H1 (cell line): Measurements from ENCODE around the gene METTL8. TPM values are rescaled to one million over a fixed set of nuclear protein-coding genes. Genes with fewer than 3 reads are reported as not detected.

Experiments used
- CTCF ChIA-PET: fragments of 300-600 bp; sonication (Branson Sonifier 250); formaldehyde crosslinking; loops from one replicate; lab custom pipeline; 2021; ENCODE audit not compliant: partially characterized antibody; lab: Charles Lee
- POLR2A ChIA-PET: fragments of 300-600 bp; sonication (Branson Sonifier 250); formaldehyde crosslinking; loops from one replicate; lab custom pipeline; 2021; ENCODE audit warnings: inconsistent platforms; ENCODE audit not compliant: partially characterized antibody; lab: Charles Lee
- DNase-seq, 2 experiments: peaks; one replicate each; pipeline versions ENCODE4 v3.0.0 to v3.0.0-alpha.2; 2010 to 2022; ENCODE audit warnings: low spot score in 2 of 2, low read depth in 1 of 2, mixed read lengths in 1 of 2
- FAIRE-seq: peaks from 2 replicates; lab custom pipeline; 2011; peaks lifted over from hg19 to GRCh38; lab: Jason Lieb, UNC
- H2AFZ ChIP-seq: 2 replicates; pipeline ENCODE4 v1.8.1; 2012; ENCODE audit warnings: low read length, inconsistent platforms
- H2AK5ac ChIP-seq: 2 replicates; pipeline ENCODE4 v1.6.1; 2013; ENCODE audit warnings: low read depth, low read length
- H2BK120ac ChIP-seq: replicated peaks from 2 replicates; pipeline ENCODE3; 2013; ENCODE audit warnings: low read depth, low read length, inconsistent platforms
- H2BK12ac ChIP-seq: 2 replicates; pipeline ENCODE4 v1.6.1; 2013; ENCODE audit warnings: low read depth, low read length
- H2BK15ac ChIP-seq: 2 replicates; pipeline ENCODE4 v1.6.1; 2013; ENCODE audit warnings: low read length
- H2BK20ac ChIP-seq: 2 replicates; pipeline ENCODE4 v1.6.1; 2013; ENCODE audit warnings: low read length
- H2BK5ac ChIP-seq: 2 replicates; pipeline ENCODE4 v1.6.1; 2013; ENCODE audit warnings: low read depth, low read length
- H3K14ac ChIP-seq: 2 replicates; pipeline ENCODE4 v1.6.1; 2013; ENCODE audit warnings: inconsistent platforms; ENCODE audit not compliant: insufficient read length
- H3K18ac ChIP-seq: 2 replicates; pipeline ENCODE4 v1.6.1; 2013; ENCODE audit warnings: low read length; ENCODE audit errors: extremely low read depth
- H3K23ac ChIP-seq: 2 replicates; pipeline ENCODE4 v1.6.1; 2013; ENCODE audit warnings: inconsistent platforms; ENCODE audit not compliant: insufficient read length
- H3K23me2 ChIP-seq: 2 replicates; pipeline ENCODE4 v1.6.1; 2013; ENCODE audit warnings: low read depth, low read length
- H3K27ac ChIP-seq: 2 replicates; pipeline ENCODE4 v1.6.1; 2011; ENCODE audit warnings: low read depth, low read length, inconsistent platforms
- H3K27me3 ChIP-seq, 4 experiments: replicated peaks in 1 of 4; 1 replicate in 1 of 4; 2 replicates in 3 of 4; pipeline versions ENCODE4 v1.6.1 to v1.8.1; 2011 to 2013; ENCODE audit warnings: low read length in 3 of 4, mild to moderate bottlenecking in 3 of 4, inconsistent platforms in 2 of 4, mixed read lengths in 2 of 4, moderate library complexity in 1 of 4; ENCODE audit not compliant: control insufficient read depth in 3 of 4, insufficient read depth in 3 of 4; ENCODE audit errors: extremely low read depth in 1 of 4
- H3K36me3 ChIP-seq, 4 experiments: 2 replicates each; pipeline versions ENCODE4 v1.6.1 to v1.8.1; 2011 to 2013; ENCODE audit warnings: mild to moderate bottlenecking in 4 of 4, low read length in 3 of 4, moderate library complexity in 2 of 4, control low read depth in 1 of 4, inconsistent platforms in 1 of 4; ENCODE audit not compliant: insufficient read depth in 4 of 4, control insufficient read depth in 2 of 4
- H3K4ac ChIP-seq: replicated peaks from 2 replicates; pipeline ENCODE3; 2013; ENCODE audit warnings: low read length, low read depth, mixed read lengths, inconsistent platforms; ENCODE audit not compliant: insufficient read length
- H3K4me1 ChIP-seq, 4 experiments: replicated peaks in 1 of 4; 1 replicate in 1 of 4; 2 replicates in 3 of 4; pipeline versions ENCODE4 v1.6.1 to v1.8.1; 2011 to 2013; ENCODE audit warnings: low read length in 3 of 4, inconsistent platforms in 2 of 4, mixed read lengths in 1 of 4; ENCODE audit not compliant: insufficient read depth in 4 of 4, control insufficient read depth in 3 of 4
- H3K4me2 ChIP-seq, 2 experiments: 2 replicates each; pipeline versions ENCODE4 v1.6.1 to v1.8.1; 2011 to 2013; ENCODE audit warnings: low read depth in 2 of 2, low read length in 2 of 2, control low read depth in 1 of 2, inconsistent platforms in 1 of 2, mild to moderate bottlenecking in 1 of 2; ENCODE audit not compliant: insufficient read depth in 1 of 2
- H3K4me3 ChIP-seq, 4 experiments: fragments of 200-600, 300-600 bp in 1 of 4; sonication (generic), shearing (Covaris generic), sonication (Bioruptor Twin) in 1 of 4; 2 replicates each; pipeline versions ENCODE4 v1.5.1 to v1.8.1; 2011 to 2016; ENCODE audit warnings: low read length in 4 of 4, low read depth in 3 of 4, control low read depth in 2 of 4, inconsistent platforms in 2 of 4, mild to moderate bottlenecking in 2 of 4, mixed read lengths in 1 of 4, moderate library complexity in 1 of 4; ENCODE audit not compliant: insufficient read depth in 2 of 4; ENCODE audit errors: extremely low read depth in 1 of 4
- H3K56ac ChIP-seq: replicated peaks from 2 replicates; pipeline ENCODE3; 2013; ENCODE audit warnings: low read depth, mild to moderate bottlenecking, mixed read lengths, low read length, inconsistent platforms; ENCODE audit not compliant: insufficient read length
- H3K79me1 ChIP-seq: 2 replicates; pipeline ENCODE4 v1.6.1; 2013; ENCODE audit warnings: low read depth, low read length, control low read depth
- H3K79me2 ChIP-seq, 2 experiments: 2 replicates each; pipeline versions ENCODE4 v1.6.1 to v1.8.1; 2012 to 2013; ENCODE audit warnings: low read length in 2 of 2, mild to moderate bottlenecking in 2 of 2, inconsistent platforms in 1 of 2; ENCODE audit not compliant: insufficient read depth in 2 of 2, control insufficient read depth in 1 of 2
- H3K9ac ChIP-seq, 4 experiments: replicated peaks in 1 of 4; 1 replicate in 1 of 4; 2 replicates in 3 of 4; pipeline versions ENCODE4 v1.6.1 to v1.8.1; 2011 to 2013; ENCODE audit warnings: low read depth in 3 of 4, low read length in 3 of 4, control low read depth in 2 of 4, mild to moderate bottlenecking in 2 of 4, moderate library complexity in 2 of 4, inconsistent platforms in 1 of 4; ENCODE audit errors: extremely low read depth in 1 of 4
- H3K9me3 ChIP-seq, 2 experiments: 2 replicates each; pipeline versions ENCODE4 v1.6.1 to v1.8.1; 2012 to 2013; ENCODE audit warnings: mild to moderate bottlenecking in 2 of 2, moderate library complexity in 2 of 2, control low read depth in 1 of 2, inconsistent platforms in 1 of 2, low read depth in 1 of 2, low read length in 1 of 2, mixed read lengths in 1 of 2; ENCODE audit not compliant: insufficient read depth in 2 of 2
- H4K20me1 ChIP-seq, 2 experiments: replicated peaks in 1 of 2; 2 replicates each; pipeline versions ENCODE3 to v1.8.1; 2011 to 2013; ENCODE audit warnings: inconsistent platforms in 2 of 2, low read length in 2 of 2, mild to moderate bottlenecking in 1 of 2; ENCODE audit not compliant: insufficient read depth in 2 of 2, control insufficient read depth in 1 of 2
- H4K5ac ChIP-seq: 2 replicates; pipeline ENCODE4 v1.6.1; 2013; ENCODE audit warnings: low read length, low read depth, mixed read lengths, inconsistent platforms; ENCODE audit not compliant: insufficient read length
- H4K8ac ChIP-seq: 2 replicates; pipeline ENCODE4 v1.8.0; 2013; ENCODE audit warnings: mild to moderate bottlenecking, moderate library complexity, low read length, inconsistent platforms; ENCODE audit not compliant: insufficient read depth; ENCODE audit errors: extremely low read depth
- H4K91ac ChIP-seq: replicated peaks from 2 replicates; pipeline ENCODE3; 2013; ENCODE audit warnings: low read length, mixed read lengths, inconsistent platforms; ENCODE audit not compliant: insufficient read length
- CBX8 ChIP-seq: fragments of 300-800, 300-1000 bp; sonication (generic); IDR thresholded peaks from 2 replicates; pipeline ENCODE4 v1.7.1; 2016; ENCODE audit warnings: low read depth, low read length, borderline replicate concordance
- CHD2 ChIP-seq: IDR thresholded peaks from 2 replicates; pipeline ENCODE4 v1.6.1; 2012; ENCODE audit warnings: low read length, improper control_type of control experiment
- KDM1A ChIP-seq: fragments of 200-600, 300-600 bp; sonication (generic); IDR thresholded peaks from 2 replicates; pipeline ENCODE4 v1.7.1; 2016; ENCODE audit warnings: mild to moderate bottlenecking, low read length, borderline replicate concordance
- RAD21 ChIP-seq, 2 experiments: IDR thresholded peaks in 1 of 2; conservative IDR thresholded peaks in 1 of 2; 2 replicates each; pipeline ENCODE4 v1.6.1; 2011; ENCODE audit warnings: low read depth in 2 of 2, low read length in 2 of 2, improper control_type of control experiment in 1 of 2, inconsistent platforms in 1 of 2, mild to moderate bottlenecking in 1 of 2, moderate library complexity in 1 of 2
- WGBS, 2 experiments: shearing (Covaris generic) in 1 of 2; methylation state at CpG; one replicate each; pipeline versions ENCODE4 v1.1.6 to v1.1.7; 2013 to 2015; ENCODE audit warnings: low lambda C conversion rate in 2 of 2, mixed read lengths in 2 of 2, inconsistent platforms in 1 of 2, low coverage in 1 of 2, missing lambda C conversion rate in 1 of 2; ENCODE audit not compliant: insufficient replicate concordance in 2 of 2, insufficient coverage in 1 of 2, insufficient read length in 1 of 2; ENCODE audit errors: extremely low coverage in 1 of 2, missing lambda C conversion rate in 1 of 2; 5-methylcytosine and 5-hydroxymethylcytosine counted together
- polyA plus RNA-seq, 7 experiments: library from polyadenylated mRNA; depleted of rRNA in 3 of 7; stranded (reverse) in 5 of 7; unstranded in 2 of 7; fragments of >200 nt in 5 of 7; fragments of 200-250 nt in 2 of 7; gene quantifications; 1 replicate in 5 of 7; 2 replicates in 1 of 7; 4 replicates in 1 of 7; pipeline versions ENCODE4 v1.2.1 to v1.2.3, GENCODE V29; 2011 to 2013; ENCODE audit warnings: missing spikeins in 2 of 7, mixed read lengths in 2 of 7
- total RNA-seq: library from RNA; stranded (reverse); fragmentation: NEBNext Ultra II Directional; extraction: Animal tissue kit (Norgen Biotek cat#: 25700); gene quantifications from 2 replicates; pipeline ENCODE4 v1.2.1, GENCODE V29; 2021

METTL8 gene
- total and polyA plus RNA-seq, 2 of the 8 experiments (the other 6 are each of a cell fraction or from before 2014, with no cell fraction given) = 17.6 to 79.7 TPM

DNA sequence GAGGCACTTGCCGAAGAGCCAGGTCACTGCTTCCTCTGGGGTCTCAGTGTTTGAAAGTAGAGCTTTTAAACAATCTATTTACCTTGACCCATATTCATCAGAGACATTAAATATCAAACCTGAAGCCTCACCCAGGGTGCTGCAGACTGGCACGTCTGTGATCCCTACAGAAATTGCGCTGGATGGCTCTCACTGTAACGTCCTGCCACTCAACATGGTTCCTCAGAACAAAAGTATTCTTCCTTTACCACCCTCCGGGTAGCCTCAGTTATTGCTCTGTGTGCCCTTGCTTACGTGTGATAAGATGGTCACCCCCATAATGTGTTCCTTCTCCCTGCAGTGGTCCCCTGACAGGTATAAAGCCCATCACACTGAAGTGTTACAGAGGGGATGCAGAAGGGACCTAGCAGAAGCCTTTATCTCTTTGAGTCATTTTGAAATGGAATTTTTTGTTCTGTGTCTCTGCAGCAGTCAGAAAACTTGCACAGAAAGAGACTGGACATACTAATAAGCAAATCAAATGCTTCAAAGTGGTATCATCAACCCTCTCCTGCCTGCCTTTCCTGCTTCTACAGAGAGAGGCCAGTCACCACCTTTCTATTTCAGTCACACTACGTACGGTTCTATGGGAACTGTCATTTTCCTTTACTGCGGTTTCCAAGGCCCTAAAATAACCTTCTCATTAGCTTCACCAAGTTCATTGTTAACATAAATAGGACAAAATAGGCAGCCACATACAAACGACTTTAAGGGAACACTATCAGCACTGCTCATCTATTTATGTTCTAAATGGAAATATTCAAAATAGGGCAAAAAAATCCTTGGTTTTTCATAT lies 86.8 kb downstream of the METTL8 start:
- no peak for FAIRE-seq
- H2BK20ac ChIP-seq = no peak overlapping the region
- H3K18ac ChIP-seq = no peak overlapping the region
- no peak overlapping the region for H3K4me3 ChIP-seq
- H2BK5ac ChIP-seq = no peak overlapping the region
- H3K4me2 ChIP-seq = no peak overlapping the region
- H3K23me2 ChIP-seq = no peaks in the 10 kb centered on the region
- no peak overlapping the region for H3K14ac ChIP-seq
- peak overlapping the region; percentile 60 for H3K4ac ChIP-seq
- no peaks in the 10 kb centered on the region for H3K4me1 ChIP-seq
- H3K56ac ChIP-seq = no peak overlapping the region
- H2AK5ac ChIP-seq = no peak overlapping the region
- no peak overlapping the region for H3K27ac ChIP-seq
- H2BK120ac ChIP-seq = no peak overlapping the region
- H3K9me3 ChIP-seq = no peaks in the 10 kb centered on the region
- H2AFZ ChIP-seq = no peak overlapping the region
- peak overlapping the region; percentile 30; the same call in 1 of the 2 replicates for H2BK12ac ChIP-seq
- no peak for DNase-seq
- CTCF ChIA-PET = interaction anchor here (0.6 to 1.4 kb wide), 4 partner anchors 15 to 84 kb away, joined by 3 to 5 read pairs (median 4); no protein-coding TSS in a partner anchor
- no peak overlapping the region for H3K23ac ChIP-seq
- TF ChIP-seq RAD21 (IDR thresholded peaks at IDR 0.05 in 1 of 2, conservative IDR thresholded peaks at IDR 0.05 in 1 of 2; ENCODE audit: low read depth in 2 of 2, low read length in 2 of 2) (peak in 1 of 2 experiments; percentile 17; a peak in 1 of 4 replicates), CHD2 (no peak), KDM1A (no peak), CBX8 (no peak)
- 86% methylated on average over 10 of the region's 10 CpGs; no CpG with 5 or more reads in 1 of the 2 experiments for WGBS, 2 experiments
- H3K36me3 ChIP-seq = no peaks in the 10 kb centered on the region; a peak in 1 of 8 replicates
- H4K91ac ChIP-seq = peak overlapping the region; percentile 10
- no peak overlapping the region for H2BK15ac ChIP-seq
- no peak overlapping the region for H4K5ac ChIP-seq
- no peak overlapping the region for H4K8ac ChIP-seq
- H3K9ac ChIP-seq = no peak overlapping the region
- POLR2A ChIA-PET = interaction anchor here (1.0 to 1.4 kb wide), 2 partner anchors 11 to 63 kb away, joined by 3 to 4 read pairs; no protein-coding TSS in a partner anchor
- no peaks in the 10 kb centered on the region for H3K79me2 ChIP-seq
- no peaks in the 10 kb centered on the region for H3K79me1 ChIP-seq
- H3K27me3 ChIP-seq = no peaks in the 10 kb centered on the region
- no peaks in the 10 kb centered on the region for H4K20me1 ChIP-seq
